SK-N-SH (cell line): ENCODE data around the gene CREB3. TPM values are rescaled to one million over a fixed set of nuclear protein-coding genes. Genes with fewer than 3 reads are reported as not detected.

Experiments used
- CTCF ChIA-PET: fragments of 300-600, 350-600 bp; formaldehyde crosslinking; extraction: SDS; loops from one replicate; lab custom pipeline; 2021; lab: Yijun Ruan, JAX
- POLR2A ChIA-PET: fragments of 350-600 bp; sonication (Branson Sonifier 250); formaldehyde crosslinking; extraction: SDS; loops from one replicate; lab custom pipeline; 2020; ENCODE audit warnings: antibody characterized with exemption, inconsistent platforms; lab: Yijun Ruan, JAX
- DNase-seq: peaks from one replicate; pipeline ENCODE4 v3.0.0; 2012
- H2AFZ ChIP-seq: fragments of 200-600 bp; sonication (generic); 2 replicates; pipeline ENCODE4 v1.8.1; 2016; ENCODE audit warnings: antibody characterized with exemption, mild to moderate bottlenecking, low read depth
- H3F3A ChIP-seq: fragments of 200-600 bp; sonication (generic); replicated peaks from 2 replicates; pipeline ENCODE3; 2016; ENCODE audit warnings: antibody characterized with exemption, mild to moderate bottlenecking; ENCODE audit not compliant: insufficient read depth
- H3K27ac ChIP-seq, 2 experiments: fragments of 200-500 bp in 1 of 2; fragments of 200-600 bp in 1 of 2; sonication (Bioruptor generic) in 1 of 2; sonication (generic), shearing (Covaris generic) in 1 of 2; 2 replicates each; pipeline versions ENCODE4 v1.5.1 to v1.6.1; 2014 to 2016; ENCODE audit warnings: low read depth in 2 of 2, inconsistent platforms in 1 of 2, low read length in 1 of 2, mild to moderate bottlenecking in 1 of 2, mixed read lengths in 1 of 2
- H3K27me3 ChIP-seq: fragments of 200-600 bp; sonication (generic), shearing (Covaris generic); 2 replicates; pipeline ENCODE4 v1.6.1; 2016; ENCODE audit warnings: mixed run types; ENCODE audit not compliant: insufficient read depth
- H3K36me3 ChIP-seq, 2 experiments: fragments of 200-500 bp in 1 of 2; fragments of 200-600 bp in 1 of 2; sonication (Bioruptor generic) in 1 of 2; sonication (generic) in 1 of 2; replicated peaks in 1 of 2; 2 replicates each; pipeline versions ENCODE3 to v1.5.1; 2014 to 2016; ENCODE audit warnings: low read length in 1 of 2, mild to moderate bottlenecking in 1 of 2; ENCODE audit not compliant: insufficient read depth in 2 of 2, control insufficient read depth in 1 of 2
- H3K4me1 ChIP-seq, 2 experiments: fragments of 200-500 bp in 1 of 2; fragments of 200-600 bp in 1 of 2; sonication (Bioruptor generic) in 1 of 2; sonication (generic), shearing (Covaris generic) in 1 of 2; 2 replicates each; pipeline versions ENCODE4 v1.5.1 to v1.6.1; 2014 to 2016; ENCODE audit warnings: low read depth in 1 of 2, low read length in 1 of 2, mixed run types in 1 of 2; ENCODE audit not compliant: insufficient read depth in 2 of 2, control insufficient read depth in 1 of 2
- H3K4me2 ChIP-seq: fragments of 200-600 bp; sonication (generic), shearing (Covaris generic); 2 replicates; pipeline ENCODE4 v1.6.1; 2017; ENCODE audit warnings: mixed run types
- H3K4me3 ChIP-seq, 2 experiments: fragments of 200-500 bp in 1 of 2; fragments of 200-600 bp in 1 of 2; sonication (Bioruptor generic) in 1 of 2; sonication (generic), shearing (Covaris generic) in 1 of 2; 2 replicates each; pipeline versions ENCODE4 v1.5.1 to v1.8.1; 2014 to 2016; ENCODE audit warnings: low read depth in 2 of 2, inconsistent platforms in 1 of 2, low read length in 1 of 2, mild to moderate bottlenecking in 1 of 2, mixed read lengths in 1 of 2, moderate library complexity in 1 of 2
- H3K79me2 ChIP-seq: fragments of 200-600 bp; sonication (generic); 2 replicates; pipeline ENCODE4 v1.8.1; 2017; ENCODE audit warnings: mild to moderate bottlenecking; ENCODE audit not compliant: insufficient read depth
- H3K9ac ChIP-seq: fragments of 200-600 bp; sonication (generic); 2 replicates; pipeline ENCODE4 v1.6.1; 2017; ENCODE audit warnings: mixed run types
- H3K9me2 ChIP-seq: fragments of 200-600 bp; sonication (generic); 2 replicates; pipeline ENCODE4 v1.6.1; 2017; ENCODE audit warnings: mixed run types
- H3K9me3 ChIP-seq: fragments of 200-600 bp; sonication (generic); 2 replicates; pipeline ENCODE4 v1.6.1; 2017; ENCODE audit warnings: mixed run types, mild to moderate bottlenecking, moderate library complexity
- H4K20me1 ChIP-seq: fragments of 200-600 bp; sonication (generic); 2 replicates; pipeline ENCODE4 v1.6.1; 2017; ENCODE audit warnings: mild to moderate bottlenecking, mixed run types; ENCODE audit not compliant: insufficient read depth
- ELF1 ChIP-seq: IDR thresholded peaks from 2 replicates; pipeline ENCODE4 v1.4.0; 2012
- EP300 ChIP-seq, 2 experiments: IDR thresholded peaks; 2 replicates each; pipeline versions ENCODE4 v1.4.0 to v1.6.1; 2012; ENCODE audit warnings: borderline replicate concordance in 1 of 2, low read depth in 1 of 2, low read length in 1 of 2
- FOSL2 ChIP-seq: IDR thresholded peaks from 2 replicates; pipeline ENCODE4 v1.4.0; 2012; ENCODE audit warnings: low read depth, mild to moderate bottlenecking, moderate library complexity, borderline replicate concordance
- GABPA ChIP-seq: IDR thresholded peaks from 2 replicates; pipeline ENCODE4 v1.4.0; 2012; ENCODE audit warnings: low read depth, mild to moderate bottlenecking
- GATA2 ChIP-seq: sonication (generic); formaldehyde crosslinking; IDR thresholded peaks from 2 replicates; pipeline ENCODE4 v1.5.0; 2020; ENCODE audit warnings: mild to moderate bottlenecking, missing genetic modification reagents
- MEF2A ChIP-seq: IDR thresholded peaks from 2 replicates; pipeline ENCODE4 v1.4.0; 2012; ENCODE audit warnings: low read depth, borderline replicate concordance
- MXI1 ChIP-seq: IDR thresholded peaks from 2 replicates; pipeline ENCODE4 v1.6.1; 2012; ENCODE audit warnings: mild to moderate bottlenecking, low read depth, low read length, improper control_type of control experiment
- NFIC ChIP-seq: IDR thresholded peaks from 2 replicates; pipeline ENCODE4 v1.4.0; 2012; ENCODE audit warnings: borderline replicate concordance
- NRF1 ChIP-seq: IDR thresholded peaks from 2 replicates; pipeline ENCODE4 v1.6.1; 2012; ENCODE audit warnings: low read depth, mild to moderate bottlenecking, low read length
- POLR2AphosphoS5 ChIP-seq: IDR thresholded peaks from 2 replicates; pipeline ENCODE4 v1.6.1; 2012; ENCODE audit warnings: low read depth, low read length
- RCOR1 ChIP-seq: fragments of 150-350 bp; IDR thresholded peaks from 2 replicates; pipeline ENCODE4 v1.6.1; 2017; ENCODE audit warnings: antibody characterized with exemption, low read length
- RFX5 ChIP-seq: IDR thresholded peaks from 2 replicates; pipeline ENCODE4 v1.6.1; 2012; ENCODE audit warnings: mild to moderate bottlenecking, improper control_type of control experiment, low read length
- RXRA ChIP-seq: IDR thresholded peaks from 2 replicates; pipeline ENCODE4 v1.4.0; 2012; ENCODE audit warnings: low read depth, mild to moderate bottlenecking, borderline replicate concordance
- SIN3A ChIP-seq: IDR thresholded peaks from 2 replicates; pipeline ENCODE4 v1.6.1; 2012; ENCODE audit warnings: low read depth, mild to moderate bottlenecking, low read length, moderate library complexity, borderline replicate concordance
- TAF1 ChIP-seq: IDR thresholded peaks from 2 replicates; pipeline ENCODE4 v1.6.1; 2012; ENCODE audit warnings: low read depth, mild to moderate bottlenecking, low read length, moderate library complexity, borderline replicate concordance
- WGBS: methylation state at CpG from one replicate; pipeline ENCODE4 v1.1.6; 2017; ENCODE audit warnings: low lambda C conversion rate; 5-methylcytosine and 5-hydroxymethylcytosine counted together
- polyA plus RNA-seq, 3 experiments: library from polyadenylated mRNA; depleted of rRNA; stranded (reverse); fragments of >200 nt; gene quantifications; 2 replicates each; pipeline ENCODE4 v1.2.3, GENCODE V29; 2012
- TF ChIP-seq, protein P1 (sequence below): fragments of 150-350 bp; IDR thresholded peaks from 2 replicates; pipeline ENCODE4 v1.6.1; 2017; ENCODE audit warnings: antibody characterized with exemption, low read length, low read depth, borderline replicate concordance

The CREB3 gene
- polyA plus RNA-seq, 1 of the 3 experiments (the other 2 are of a cell fraction), result 38.6 TPM

DNA sequence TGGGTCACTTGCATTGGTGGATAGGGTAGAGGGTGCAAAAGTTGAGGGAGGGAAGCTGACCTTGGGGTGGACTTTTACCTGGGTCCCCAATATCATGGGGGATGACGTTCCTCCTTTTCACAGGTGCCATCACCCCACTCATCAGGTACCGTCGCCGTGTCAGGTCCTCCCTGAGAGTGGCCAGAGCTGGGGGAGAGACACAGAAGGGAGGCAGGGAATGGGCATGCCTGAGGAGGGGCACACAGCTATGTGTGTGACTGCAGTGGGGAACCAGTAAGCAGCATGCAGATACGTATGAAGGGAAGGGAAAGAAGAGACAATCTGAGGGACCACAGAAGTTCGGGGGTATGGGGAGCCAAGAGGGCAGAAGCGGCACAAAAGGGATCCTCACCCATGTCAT is 6.5 kb downstream of the CREB3 start:
- CTCF ChIA-PET, result interaction anchor here (0.7 to 6.5 kb wide), 7 partner anchors 8 to 144 kb away, joined by 3 to 88 read pairs (median 8); partner anchors contain the start of genes CCDC107, GBA2, RGP1 and RMRP
- H3K9me2 ChIP-seq, result no peaks in the 10 kb centered on the region
- H3K9me3 ChIP-seq, result no peaks in the 10 kb centered on the region
- H3K79me2 ChIP-seq, result peaks cover 43% of the 10 kb centered on the region
- no peak for DNase-seq
- no peaks in the 10 kb centered on the region for H3K27me3 ChIP-seq
- H3K9ac ChIP-seq, result no peak overlapping the region
- no peak overlapping the region for H2AFZ ChIP-seq
- no peak for TF ChIP-seq SIN3A
- TF ChIP-seq ELF1, result no peak
- no peak for TF ChIP-seq TAF1
- no peak for TF ChIP-seq GABPA
- TF ChIP-seq, all 33 proteins: peak for 0
- Histone ChIP-seq H3K4me3 (no peak overlapping the region), H3K36me3 (peaks cover 67 to 87% of the 10 kb centered on the region in 2 experiments), H3F3A (peaks cover 40% of the 10 kb centered on the region), H3K4me1 (peaks cover 5 to 6% of the 10 kb centered on the region in 2 experiments; a peak in 3 of 4 replicates), H4K20me1 (peaks cover 3% of the 10 kb centered on the region; the same call in 1 of the 2 replicates), H3K4me2 (no peak overlapping the region), H3K27ac (no peak overlapping the region)
- 92% methylated on average over 7 of the region's 7 CpGs for WGBS
- POLR2A ChIA-PET, result interaction anchor here (0.8 kb wide), 1 partner anchor 21 kb away, joined by 3 read pairs; no protein-coding TSS in a partner anchor

DNA sequence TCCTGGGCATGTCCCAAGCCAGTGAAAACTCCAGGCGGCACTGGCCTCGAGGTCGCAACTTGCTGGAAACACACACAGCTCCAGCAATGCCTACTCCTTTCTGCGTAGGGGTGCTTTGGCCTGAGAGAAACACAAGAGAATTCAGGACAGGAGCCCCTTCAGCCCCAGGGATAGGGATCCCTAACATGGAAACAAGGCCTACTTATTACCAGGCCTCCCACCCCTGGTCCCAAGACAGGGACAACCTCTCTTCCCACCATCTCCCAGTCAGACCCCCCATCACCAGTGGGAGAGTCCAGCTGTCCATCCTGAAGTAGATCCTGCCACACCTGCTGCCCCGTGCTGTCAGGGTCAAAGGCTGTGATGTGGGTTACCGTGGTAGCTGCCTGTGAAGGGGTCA is 7.8 kb downstream of the CREB3 start:
- no peak overlapping the region for H3K9ac ChIP-seq
- peaks cover 28% of the 10 kb centered on the region for H3F3A ChIP-seq
- H3K36me3 ChIP-seq, result peaks cover 65 to 91% of the 10 kb centered on the region in 2 experiments
- ChIA-PET CTCF (interaction anchor here (0.8 to 6.5 kb wide), 4 partner anchors 7 to 43 kb away, joined by 3 to 88 read pairs (median 16); partner anchors contain the start of genes CREB3, GBA2, RGP1 and TLN1), POLR2A (no interaction called here)
- no peaks in the 10 kb centered on the region for H3K27me3 ChIP-seq
- no peaks in the 10 kb centered on the region for H3K9me3 ChIP-seq
- no peak overlapping the region for H3K27ac ChIP-seq
- peaks cover 0 to 6% of the 10 kb centered on the region in 2 experiments; a peak in 1 of 4 replicates for H3K4me1 ChIP-seq
- peaks cover 5% of the 10 kb centered on the region; the same call in 1 of the 2 replicates for H4K20me1 ChIP-seq
- no peak overlapping the region for H2AFZ ChIP-seq
- H3K4me3 ChIP-seq, result no peak overlapping the region
- WGBS, result 94% methylated on average over 6 of the region's 6 CpGs
- no peaks in the 10 kb centered on the region for H3K9me2 ChIP-seq
- no peak for TF ChIP-seq GABPA
- no peak for TF ChIP-seq FOSL2
- no peak for TF ChIP-seq RCOR1
- DNase-seq, result no peak
- peaks cover 43% of the 10 kb centered on the region for H3K79me2 ChIP-seq
- no peak overlapping the region for H3K4me2 ChIP-seq

DNA sequence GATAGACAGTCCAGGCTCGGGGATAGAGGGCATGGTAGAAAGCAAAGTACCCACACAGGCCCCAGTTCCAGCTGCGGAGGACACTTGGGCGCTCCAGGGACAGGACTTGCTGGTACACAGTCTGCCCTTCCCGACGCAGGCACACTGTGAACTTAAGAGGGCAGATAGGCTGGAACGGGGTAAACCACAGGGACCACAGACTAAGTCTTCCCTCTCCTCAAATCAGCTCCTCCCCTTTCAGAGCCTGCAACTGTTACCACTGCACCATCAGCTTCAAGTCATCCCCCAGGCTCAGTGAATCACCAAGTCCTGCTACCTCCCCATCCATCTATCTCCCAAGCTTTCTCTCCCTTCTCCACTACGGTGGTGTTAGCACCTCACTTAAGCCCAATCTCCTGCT is 9.3 kb downstream of the CREB3 start:
- no peak for DNase-seq
- whole genome bisulfite sequencing, result 95% methylated on average over 7 of the region's 7 CpGs
- H3K9me3 ChIP-seq, result no peaks in the 10 kb centered on the region
- peaks cover 54% of the 10 kb centered on the region for H3K79me2 ChIP-seq
- H4K20me1 ChIP-seq, result peaks cover 17% of the 10 kb centered on the region
- no peak overlapping the region for H3K4me2 ChIP-seq
- peaks cover 7 to 12% of the 10 kb centered on the region in 2 experiments; a peak in 2 of 4 replicates for H3K4me1 ChIP-seq
- ChIA-PET POLR2A (no interaction called here), CTCF (interaction anchor here (0.6 to 3.2 kb wide), 5 partner anchors 8 to 1499 kb away, joined by 3 to 17 read pairs (median 4); partner anchors contain the start of genes CCDC107, CREB3, RMRP and TLN1)
- H3K4me3 ChIP-seq, result no peak overlapping the region
- no peak overlapping the region for H3K9ac ChIP-seq
- H2AFZ ChIP-seq, result no peak overlapping the region
- H3K9me2 ChIP-seq, result no peaks in the 10 kb centered on the region
- no peak overlapping the region for H3K27ac ChIP-seq
- peaks cover 25% of the 10 kb centered on the region for H3F3A ChIP-seq
- H3K36me3 ChIP-seq, result peaks cover 67 to 76% of the 10 kb centered on the region in 2 experiments
- TF ChIP-seq GATA2 (CRISPR knock-in tag) (no peak), EP300 (IDR thresholded peaks at IDR 0.05; ENCODE audit: borderline replicate concordance in 1 of 2, low read depth in 1 of 2, low read length in 1 of 2) (no peak), NRF1 (no peak), MEF2A (no peak), NFIC (no peak), RFX5 (no peak), SIN3A (no peak), MXI1 (no peak), POLR2AphosphoS5 (no peak), RCOR1 (no peak), RXRA (no peak)
- TF ChIP-seq, protein P1, sequence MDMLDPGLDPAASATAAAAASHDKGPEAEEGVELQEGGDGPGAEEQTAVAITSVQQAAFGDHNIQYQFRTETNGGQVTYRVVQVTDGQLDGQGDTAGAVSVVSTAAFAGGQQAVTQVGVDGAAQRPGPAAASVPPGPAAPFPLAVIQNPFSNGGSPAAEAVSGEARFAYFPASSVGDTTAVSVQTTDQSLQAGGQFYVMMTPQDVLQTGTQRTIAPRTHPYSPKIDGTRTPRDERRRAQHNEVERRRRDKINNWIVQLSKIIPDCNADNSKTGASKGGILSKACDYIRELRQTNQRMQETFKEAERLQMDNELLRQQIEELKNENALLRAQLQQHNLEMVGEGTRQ, result no peak
- no peaks in the 10 kb centered on the region for H3K27me3 ChIP-seq
